MM.1S (cell line): ENCODE results near the gene GAB1.

ENCODE experiments used
- EZH2phosphoT487 ChIP-seq: fragments of 300-600 bp; sonication (generic); IDR thresholded peaks from 2 replicates; pipeline ENCODE4 v1.6.1; 2018; ENCODE audit warnings: antibody characterized with exemption, low read length
- TF ChIP-seq, protein P1 (sequence below): fragments of 300-600 bp; sonication (generic); IDR thresholded peaks from 2 replicates; pipeline ENCODE4 v1.5.1; 2016; ENCODE audit warnings: antibody characterized with exemption, low read length, mixed read lengths

DNA sequence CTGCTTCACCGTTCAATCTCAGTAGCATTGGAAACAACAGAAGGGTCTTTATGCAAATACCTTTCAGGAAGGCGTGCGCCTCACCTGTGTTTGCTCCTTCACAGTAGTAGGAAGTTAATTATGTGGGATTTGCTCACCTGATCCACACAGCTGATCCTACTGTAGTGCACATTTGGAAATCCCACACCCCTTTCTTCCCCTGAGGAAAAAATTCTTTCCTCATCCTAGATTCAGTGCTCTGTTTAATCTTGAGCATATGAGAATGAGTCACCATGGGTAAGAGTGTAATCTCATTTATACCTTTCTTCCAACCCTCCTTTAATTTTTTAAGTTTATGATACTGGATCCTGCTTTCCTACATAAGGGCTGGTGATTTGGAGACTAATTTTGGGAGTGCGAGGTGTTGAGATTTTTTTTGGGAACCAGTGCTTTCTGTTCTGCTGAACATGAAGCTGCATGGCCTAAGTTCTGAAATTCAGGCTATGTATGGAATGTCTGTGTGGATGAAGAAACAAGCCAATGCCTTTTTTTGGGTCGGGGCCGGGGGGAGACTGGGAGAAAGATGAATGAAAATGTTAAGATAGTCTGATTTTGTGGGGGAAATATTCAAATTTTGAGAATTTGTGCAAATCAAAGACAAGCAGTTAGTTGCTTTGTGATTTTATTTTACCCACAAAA lies 19.0 kb downstream of the GAB1 start:
- TF ChIP-seq, protein P1, sequence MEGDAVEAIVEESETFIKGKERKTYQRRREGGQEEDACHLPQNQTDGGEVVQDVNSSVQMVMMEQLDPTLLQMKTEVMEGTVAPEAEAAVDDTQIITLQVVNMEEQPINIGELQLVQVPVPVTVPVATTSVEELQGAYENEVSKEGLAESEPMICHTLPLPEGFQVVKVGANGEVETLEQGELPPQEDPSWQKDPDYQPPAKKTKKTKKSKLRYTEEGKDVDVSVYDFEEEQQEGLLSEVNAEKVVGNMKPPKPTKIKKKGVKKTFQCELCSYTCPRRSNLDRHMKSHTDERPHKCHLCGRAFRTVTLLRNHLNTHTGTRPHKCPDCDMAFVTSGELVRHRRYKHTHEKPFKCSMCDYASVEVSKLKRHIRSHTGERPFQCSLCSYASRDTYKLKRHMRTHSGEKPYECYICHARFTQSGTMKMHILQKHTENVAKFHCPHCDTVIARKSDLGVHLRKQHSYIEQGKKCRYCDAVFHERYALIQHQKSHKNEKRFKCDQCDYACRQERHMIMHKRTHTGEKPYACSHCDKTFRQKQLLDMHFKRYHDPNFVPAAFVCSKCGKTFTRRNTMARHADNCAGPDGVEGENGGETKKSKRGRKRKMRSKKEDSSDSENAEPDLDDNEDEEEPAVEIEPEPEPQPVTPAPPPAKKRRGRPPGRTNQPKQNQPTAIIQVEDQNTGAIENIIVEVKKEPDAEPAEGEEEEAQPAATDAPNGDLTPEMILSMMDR = no peak
- no peak for TF ChIP-seq EZH2phosphoT487
